HG03103 (cell line): ENCODE measurements around the gene PRX.
A peak's percentile ranks its signal among the peaks of the same experiment; 100 is the strongest.
"Not testable (repeated sequence)": the region's sequence is repeated elsewhere in the genome, so short reads cannot be mapped to it uniquely, and the experiment has no call there.

Experiments used
- ATAC-seq: cut with Tn5 transposase; IDR thresholded peaks from one replicate; pipeline ENCODE4 v1.9.1; 2021; ENCODE audit warnings: low read depth; ENCODE audit not compliant: unreplicated experiment

The PRX gene, protein sequence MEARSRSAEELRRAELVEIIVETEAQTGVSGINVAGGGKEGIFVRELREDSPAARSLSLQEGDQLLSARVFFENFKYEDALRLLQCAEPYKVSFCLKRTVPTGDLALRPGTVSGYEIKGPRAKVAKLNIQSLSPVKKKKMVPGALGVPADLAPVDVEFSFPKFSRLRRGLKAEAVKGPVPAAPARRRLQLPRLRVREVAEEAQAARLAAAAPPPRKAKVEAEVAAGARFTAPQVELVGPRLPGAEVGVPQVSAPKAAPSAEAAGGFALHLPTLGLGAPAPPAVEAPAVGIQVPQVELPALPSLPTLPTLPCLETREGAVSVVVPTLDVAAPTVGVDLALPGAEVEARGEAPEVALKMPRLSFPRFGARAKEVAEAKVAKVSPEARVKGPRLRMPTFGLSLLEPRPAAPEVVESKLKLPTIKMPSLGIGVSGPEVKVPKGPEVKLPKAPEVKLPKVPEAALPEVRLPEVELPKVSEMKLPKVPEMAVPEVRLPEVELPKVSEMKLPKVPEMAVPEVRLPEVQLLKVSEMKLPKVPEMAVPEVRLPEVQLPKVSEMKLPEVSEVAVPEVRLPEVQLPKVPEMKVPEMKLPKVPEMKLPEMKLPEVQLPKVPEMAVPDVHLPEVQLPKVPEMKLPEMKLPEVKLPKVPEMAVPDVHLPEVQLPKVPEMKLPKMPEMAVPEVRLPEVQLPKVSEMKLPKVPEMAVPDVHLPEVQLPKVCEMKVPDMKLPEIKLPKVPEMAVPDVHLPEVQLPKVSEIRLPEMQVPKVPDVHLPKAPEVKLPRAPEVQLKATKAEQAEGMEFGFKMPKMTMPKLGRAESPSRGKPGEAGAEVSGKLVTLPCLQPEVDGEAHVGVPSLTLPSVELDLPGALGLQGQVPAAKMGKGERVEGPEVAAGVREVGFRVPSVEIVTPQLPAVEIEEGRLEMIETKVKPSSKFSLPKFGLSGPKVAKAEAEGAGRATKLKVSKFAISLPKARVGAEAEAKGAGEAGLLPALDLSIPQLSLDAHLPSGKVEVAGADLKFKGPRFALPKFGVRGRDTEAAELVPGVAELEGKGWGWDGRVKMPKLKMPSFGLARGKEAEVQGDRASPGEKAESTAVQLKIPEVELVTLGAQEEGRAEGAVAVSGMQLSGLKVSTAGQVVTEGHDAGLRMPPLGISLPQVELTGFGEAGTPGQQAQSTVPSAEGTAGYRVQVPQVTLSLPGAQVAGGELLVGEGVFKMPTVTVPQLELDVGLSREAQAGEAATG (N-terminal part only)

GRCh38 chr19:40413291-40413845 is at the start of gene PRX:
Gene PRX (minus strand): TSS chr19:40413378. CDS start chr19:40407932, 5,446 bp downstream.
- no peak for ATAC-seq

- no peak for ATAC-seq
These were observed 48.6 kb upstream of the PRX start for GRCh38 chr19:40461669-40462221.

- no peak for ATAC-seq
These were observed 47.0 kb upstream of the PRX start for GRCh38 chr19:40460185-40460584.

DNA sequence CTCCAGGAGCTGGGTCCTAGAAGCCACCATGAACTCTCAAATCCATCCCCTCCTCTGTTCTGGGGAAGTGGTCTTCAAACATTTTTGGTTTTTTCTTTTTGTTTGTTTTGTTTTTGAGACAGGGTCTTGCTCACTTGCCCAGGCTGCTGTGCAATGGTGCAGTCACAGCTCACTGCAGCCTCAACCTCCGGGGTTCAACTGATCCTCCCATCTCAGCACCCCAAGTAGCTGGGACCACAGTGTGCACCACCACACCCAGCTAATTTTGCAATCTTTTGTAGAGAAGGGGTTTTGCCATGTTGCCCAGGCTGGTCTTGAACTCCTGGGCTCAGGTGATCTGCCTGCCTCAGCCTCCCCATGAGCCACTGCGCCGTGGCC is 45.4 kb upstream of the PRX start:
- no peak for ATAC-seq

- ATAC-seq, result no peak
These were observed 44.9 kb upstream of the PRX start for GRCh38 chr19:40457953-40458596.

GRCh38 chr19:40457048-40457447 is 43.9 kb upstream of the PRX start:
- no peak for ATAC-seq

- not testable (repeated sequence) for ATAC-seq
These were observed 40.8 kb upstream of the PRX start for GRCh38 chr19:40453943-40454342.

- ATAC-seq, result no peak
These were observed 40.1 kb upstream of the PRX start for GRCh38 chr19:40453151-40453735.

DNA sequence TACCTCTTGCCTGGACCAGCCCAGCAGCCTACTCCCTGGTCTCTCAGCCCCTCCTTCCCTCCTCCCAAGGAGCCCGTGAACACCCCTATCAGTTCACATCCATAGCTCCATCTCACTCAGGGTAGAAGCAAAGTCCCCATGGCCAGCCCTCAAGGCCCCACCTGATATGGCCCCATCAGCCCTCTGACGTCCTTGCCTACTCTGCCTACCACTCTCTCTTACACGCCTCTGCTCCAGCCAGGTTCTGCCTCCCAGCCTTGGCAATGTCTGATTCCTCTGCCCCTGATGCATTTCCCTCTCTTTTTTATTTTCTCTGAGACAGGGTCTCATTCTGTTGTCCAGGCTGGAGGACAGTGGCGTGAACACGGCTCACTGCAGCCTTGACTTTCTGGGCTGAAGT is 38.8 kb upstream of the PRX start:
- ATAC-seq, result no peak

DNA sequence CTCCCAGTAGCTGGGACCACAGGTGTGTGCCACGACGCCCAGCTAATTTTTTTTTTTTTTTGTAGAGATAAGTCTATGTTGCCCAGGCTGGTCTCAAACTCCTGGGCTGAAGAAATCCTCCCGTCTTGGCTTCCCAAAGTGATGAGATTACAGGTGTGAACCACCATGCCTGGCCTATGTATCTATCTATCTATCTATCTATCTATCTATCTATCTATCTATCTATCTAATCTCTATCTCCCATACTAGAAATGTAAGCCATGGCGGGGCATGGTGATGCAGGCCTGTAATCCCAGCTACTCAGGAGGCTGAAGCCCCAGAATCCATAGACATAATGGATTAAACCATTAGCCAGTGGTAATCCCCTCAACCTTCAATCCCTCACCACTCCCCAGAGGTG is 37.5 kb upstream of the PRX start:
- no peak for ATAC-seq

GRCh38 chr19:40449506-40449905 is 36.3 kb upstream of the PRX start:
- ATAC-seq, result no peak

GRCh38 chr19:40446263-40446784 is 33.1 kb upstream of the PRX start:
- no peak for ATAC-seq

DNA sequence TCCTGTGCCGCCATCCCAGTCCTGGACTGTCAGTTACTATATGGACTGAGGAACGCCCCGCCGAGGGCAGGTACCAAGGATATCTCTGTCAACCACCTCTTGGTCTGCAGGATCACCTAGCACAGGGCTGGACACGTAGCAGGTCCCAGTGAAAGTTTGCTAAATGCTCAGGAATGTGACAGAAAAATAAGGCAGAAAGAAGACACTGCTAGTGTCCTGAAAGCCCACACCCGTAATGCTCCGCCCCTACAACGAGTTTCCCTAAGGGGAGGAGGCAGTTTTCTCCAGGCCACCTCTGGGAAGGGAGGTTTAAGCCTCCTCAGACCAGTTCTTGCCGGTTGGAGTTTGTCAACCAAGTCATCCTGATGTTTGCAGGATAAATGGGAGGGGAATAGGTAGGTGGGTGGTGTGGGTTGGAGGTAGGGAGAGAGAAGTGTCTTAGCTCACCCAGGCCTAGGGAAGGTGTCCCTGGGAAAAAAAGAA is 32.6 kb upstream of the PRX start:
- ATAC-seq, result no peak

- no peak for ATAC-seq
These were observed 31.7 kb upstream of the PRX start for GRCh38 chr19:40444825-40445312.

GRCh38 chr19:40444000-40444824 is 31.0 kb upstream of the PRX start, which contains the start of gene SERTAD3:
Gene SERTAD3 (minus strand): TSS chr19:40444335. CDS start chr19:40442080, 2,255 bp downstream.
- peak; percentile 44 for ATAC-seq

DNA sequence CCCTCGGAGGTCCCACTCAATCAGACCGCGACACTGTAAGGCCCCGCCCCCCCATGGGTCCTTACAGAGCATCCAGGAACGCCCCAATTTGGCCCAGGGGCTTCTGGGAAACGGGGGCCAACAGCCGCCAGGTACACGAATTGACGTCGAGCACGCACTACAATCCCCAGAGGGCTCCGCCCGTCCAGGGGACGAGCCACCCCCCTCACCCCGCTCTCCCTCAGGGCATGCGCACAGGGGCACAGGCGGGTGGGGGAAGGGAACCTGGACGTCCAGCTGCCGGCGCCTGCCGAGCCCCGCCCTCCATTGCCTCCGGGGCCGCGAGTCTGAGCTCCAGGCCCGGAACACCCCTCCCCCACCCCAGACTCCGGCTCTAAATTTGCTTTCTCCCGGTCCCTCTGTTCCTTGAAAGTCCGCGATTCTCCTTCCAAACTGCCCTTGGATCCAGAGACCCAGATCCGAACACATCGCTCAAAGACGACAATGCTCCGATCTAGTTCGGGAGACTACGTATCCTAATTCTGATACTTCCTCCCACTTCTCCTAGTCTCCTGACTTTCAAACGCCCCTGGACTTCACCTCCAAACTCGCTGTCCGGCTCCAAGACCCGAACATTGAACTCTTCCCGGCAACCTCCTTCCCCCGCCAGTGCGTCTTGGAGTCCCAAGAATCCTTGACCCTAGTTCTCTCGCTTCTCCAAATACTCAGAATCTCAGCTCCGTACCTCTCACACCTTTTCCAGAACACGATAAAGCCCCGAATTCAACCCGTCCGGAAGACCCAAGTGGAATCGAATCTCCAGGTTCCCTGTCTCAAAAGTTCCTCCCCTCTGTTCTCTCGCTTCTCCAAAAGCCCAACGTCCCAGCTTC is 30.2 kb upstream of the PRX start:
- ATAC-seq, result peak; percentile 57
